Esophagus squamous epithelium (tissue), 5 donors: ENCODE data around the gene PPP1R3C. TPM values are rescaled to one million over a fixed set of nuclear protein-coding genes. Genes with fewer than 3 reads are reported as not detected.

Source experiments
- DNase-seq: peaks from one replicate; lab custom pipeline; 2025; lab: John Stamatoyannopoulos, UW
- H3K27ac ChIP-seq, 4 donors: fragments of 200-600 bp; sonication (generic); one replicate each; pipeline ENCODE4 v1.5.1; 2016 to 2019; ENCODE audit warnings: mild to moderate bottlenecking in 1 of 4
- H3K27me3 ChIP-seq, 4 donors: fragments of 200-600 bp; sonication (generic); 1 replicate in 3 of 4; 2 replicates in 1 of 4; pipeline versions ENCODE4 v1.5.1 to v1.6.0; 2017 to 2021; ENCODE audit warnings: antibody characterized with exemption in 1 of 4
- H3K36me3 ChIP-seq, 3 donors: fragments of 200-600 bp; sonication (generic); one replicate each; pipeline ENCODE4 v1.5.1; 2016 to 2019
- H3K4me1 ChIP-seq, 3 donors: fragments of 200-600 bp; sonication (generic); one replicate each; pipeline ENCODE4 v1.5.1; 2017 to 2019
- H3K4me3 ChIP-seq, 4 donors: fragments of 200-600 bp; sonication (generic); 1 replicate in 3 of 4; 2 replicates in 1 of 4; pipeline ENCODE4 v1.5.1; 2016 to 2019; ENCODE audit warnings: mild to moderate bottlenecking in 2 of 4, moderate library complexity in 1 of 4
- H3K9me3 ChIP-seq, 3 donors: fragments of 200-600 bp; sonication (generic); one replicate each; pipeline ENCODE4 v1.5.1; 2016 to 2019
- CTCF ChIP-seq, 6 experiments: fragments of 450-650 bp in 4 of 6; fragments of 200-600 bp in 2 of 6; sonication (generic) in 2 of 6; IDR thresholded peaks; one replicate each; pipeline ENCODE4 v1.5.1; 2016 to 2019; ENCODE audit warnings: antibody characterized with exemption in 6 of 6, mild to moderate bottlenecking in 4 of 6, moderate library complexity in 4 of 6
- POLR2A ChIP-seq, 4 donors: fragments of 450-650 bp; IDR thresholded peaks; one replicate each; pipeline ENCODE4 v1.6.1; 2017; ENCODE audit warnings: antibody characterized with exemption in 4 of 4, mild to moderate bottlenecking in 4 of 4, moderate library complexity in 3 of 4
- WGBS, 2 donors: methylation state at CpG; one replicate each; pipeline ENCODE4 v1.1.5; 2018; 5-methylcytosine and 5-hydroxymethylcytosine counted together
- intact Hi-C: fragments of 100-400 bp; cut with DNase I; formaldehyde crosslinking; loops from one replicate; pipeline ENCODE4 v1.15.0; 2022
- total RNA-seq, 4 donors: library from RNA; depleted of rRNA; stranded (reverse); fragments of >200 nt; gene quantifications; one replicate each; pipeline ENCODE4 v1.1.0, GENCODE V29; 2016
- donor health status: DM: yes; HTN: yes; CAD: no.

The PPP1R3C gene
- total RNA-seq, 4 donors from 2014 or later: 8.8 to 70.8 (median 47.9) TPM

- TF ChIP-seq POLR2A (IDR thresholded peaks at IDR 0.05) (no peak), CTCF (IDR thresholded peaks at IDR 0.05) (no peak)
- WGBS, 2 donors: 76 to 86% methylated on average over 2 of the region's 2 CpGs
- Histone ChIP-seq H3K9me3 (no peaks in the 10 kb centered on the region), H3K4me1 (no peaks in the 10 kb centered on the region), H3K4me3 (no peak overlapping the region), H3K27me3 (no peaks in the 10 kb centered on the region), H3K27ac (no peak overlapping the region), H3K36me3 (no peaks in the 10 kb centered on the region)
- intact Hi-C loops: no loop called here
- no peak for DNase-seq
Observed at GRCh38 chr10:91677911-91678310, 45.0 kb upstream of the PPP1R3C start.

- Histone ChIP-seq H3K4me3 (no peak overlapping the region), H3K27ac (no peak overlapping the region), H3K4me1 (peaks cover 0 to 8% (median 0%) of the 10 kb centered on the region in 3 donors), H3K36me3 (no peaks in the 10 kb centered on the region), H3K9me3 (no peaks in the 10 kb centered on the region), H3K27me3 (no peaks in the 10 kb centered on the region)
- no peak for DNase-seq
- no peak for TF ChIP-seq CTCF (IDR thresholded peaks at IDR 0.05)
- no peak for TF ChIP-seq POLR2A (IDR thresholded peaks at IDR 0.05)
- intact Hi-C loops: no loop called here
- 25 to 31% methylated on average over 5 of the region's 5 CpGs for WGBS, 2 donors
Observed at GRCh38 chr10:91672021-91672608, 39.2 kb upstream of the PPP1R3C start.

GRCh38 chr10:91668913-91669312 lies 36.0 kb upstream of the PPP1R3C start:
- intact Hi-C loops: no loop called here

GRCh38 chr10:91665842-91666241 lies 33.0 kb upstream of the PPP1R3C start:
- H3K27me3 ChIP-seq: no peaks in the 10 kb centered on the region
- H3K36me3 ChIP-seq: no peaks in the 10 kb centered on the region
- H3K27ac ChIP-seq: no peak overlapping the region
- DNase-seq: no peak
- no peaks in the 10 kb centered on the region for H3K9me3 ChIP-seq
- no peak for TF ChIP-seq CTCF (IDR thresholded peaks at IDR 0.05)
- TF ChIP-seq POLR2A (IDR thresholded peaks at IDR 0.05): no peak
- no peaks in the 10 kb centered on the region for H3K4me1 ChIP-seq
- H3K4me3 ChIP-seq: no peak overlapping the region
- intact Hi-C loops: no loop called here

More at GRCh38 chr10:91668913-91669312, 36.0 kb upstream of the PPP1R3C start:
- peaks cover 0 to 8% (median 0%) of the 10 kb centered on the region in 3 donors for H3K4me1 ChIP-seq
- H3K27ac ChIP-seq: no peak overlapping the region
- H3K4me3 ChIP-seq: no peak overlapping the region
- 62 to 72% methylated on average over 3 of the region's 3 CpGs for WGBS, 2 donors
- no peak for TF ChIP-seq CTCF (IDR thresholded peaks at IDR 0.05)
- TF ChIP-seq POLR2A (IDR thresholded peaks at IDR 0.05): no peak
- H3K27me3 ChIP-seq: no peaks in the 10 kb centered on the region
- no peaks in the 10 kb centered on the region for H3K9me3 ChIP-seq
- no peak for DNase-seq
- H3K36me3 ChIP-seq: no peaks in the 10 kb centered on the region

- H3K27ac ChIP-seq: no peak overlapping the region
- H3K9me3 ChIP-seq: no peaks in the 10 kb centered on the region
- intact Hi-C loops: no loop called here
- H3K27me3 ChIP-seq: no peaks in the 10 kb centered on the region
- no peaks in the 10 kb centered on the region for H3K4me1 ChIP-seq
- H3K36me3 ChIP-seq: no peaks in the 10 kb centered on the region
- no peak for TF ChIP-seq CTCF (IDR thresholded peaks at IDR 0.05)
- TF ChIP-seq POLR2A (IDR thresholded peaks at IDR 0.05): no peak
- WGBS, 2 donors: 89 to 96% methylated on average over 2 of the region's 2 CpGs
- DNase-seq: no peak
- no peak overlapping the region for H3K4me3 ChIP-seq
Observed at GRCh38 chr10:91664426-91664825, 31.6 kb upstream of the PPP1R3C start.
